ENCODE measurements around the gene PFN1.

The PFN1 gene

GRCh38 chr17:4901108-4901647, 47.2 kb downstream of the PFN1 start:
- H3K4me3 ChIP-seq (replicated peaks; ENCODE audit: low read depth, low read length): no peak overlapping the region
- DNase-seq (ENCODE audit: extremely low read depth, low read depth): no peak
- TF ChIP-seq CTCF (IDR thresholded peaks at IDR 0.05; ENCODE audit: low read depth, low read length, missing control alignments): no peak

DNA sequence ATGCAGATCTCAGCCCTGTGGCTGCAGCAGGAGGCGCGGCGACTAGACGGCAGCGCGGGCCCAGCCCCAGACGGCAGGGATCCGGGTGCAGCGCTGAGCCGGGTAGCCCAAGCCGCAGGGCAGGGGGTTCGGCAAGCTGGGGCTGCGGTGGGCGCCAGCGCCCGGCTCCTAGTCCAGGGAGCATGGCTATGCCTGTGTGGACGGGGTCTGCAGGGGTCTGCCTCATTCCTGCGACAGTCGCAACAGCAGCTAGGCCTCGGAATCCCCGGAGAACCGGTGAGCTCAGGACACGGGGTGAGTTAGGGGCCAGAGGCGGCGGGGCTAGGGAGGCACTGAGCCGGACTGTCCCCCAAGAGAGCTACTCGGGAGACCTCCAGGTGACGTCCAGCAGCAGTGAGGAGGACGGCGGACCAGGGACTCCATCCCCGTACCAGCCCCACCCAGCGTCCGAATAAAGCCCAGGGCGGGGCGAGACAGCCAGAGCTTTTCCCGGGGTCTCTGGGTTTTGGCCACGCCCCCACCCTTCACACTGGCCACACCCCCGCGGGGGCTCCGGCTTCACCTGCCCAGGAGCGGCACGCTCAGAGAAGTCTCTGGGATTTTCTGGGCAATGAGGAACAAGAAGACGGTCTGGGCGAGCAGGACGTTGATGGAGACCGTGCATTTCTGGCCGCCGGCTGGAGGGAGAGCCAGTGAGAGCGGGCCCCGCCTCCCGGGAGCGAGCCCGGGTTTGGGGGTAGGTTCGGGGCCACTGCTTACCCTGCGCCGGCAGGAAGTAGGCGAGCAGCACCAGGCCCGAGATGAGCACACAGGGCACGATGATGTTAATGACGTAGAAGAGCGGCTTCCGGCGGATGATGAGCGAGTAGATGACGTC, 47.9 kb downstream of the PFN1 start:
- no peak overlapping the region for H3K4me3 ChIP-seq (replicated peaks; ENCODE audit: low read depth, low read length)
- TF ChIP-seq CTCF (IDR thresholded peaks at IDR 0.05; ENCODE audit: low read depth, low read length, missing control alignments): no peak
- DNase-seq (ENCODE audit: extremely low read depth, low read depth): no peak

- peak; percentile 51 for DNase-seq (ENCODE audit: extremely low read depth, low read depth)
- peak within 1 kb of the TSS; percentile 19 for H3K4me3 ChIP-seq (replicated peaks; ENCODE audit: low read depth, low read length)
- no peak for TF ChIP-seq CTCF (IDR thresholded peaks at IDR 0.05; ENCODE audit: low read depth, low read length, missing control alignments)
Measured at GRCh38 chr17:4899341-4900230, 48.7 kb downstream of the PFN1 start, which contains the start of gene C17orf107. C17orf107 (plus strand) TSS chr17:4899536; CDS start chr17:4899763, 227 bp downstream.

DNA sequence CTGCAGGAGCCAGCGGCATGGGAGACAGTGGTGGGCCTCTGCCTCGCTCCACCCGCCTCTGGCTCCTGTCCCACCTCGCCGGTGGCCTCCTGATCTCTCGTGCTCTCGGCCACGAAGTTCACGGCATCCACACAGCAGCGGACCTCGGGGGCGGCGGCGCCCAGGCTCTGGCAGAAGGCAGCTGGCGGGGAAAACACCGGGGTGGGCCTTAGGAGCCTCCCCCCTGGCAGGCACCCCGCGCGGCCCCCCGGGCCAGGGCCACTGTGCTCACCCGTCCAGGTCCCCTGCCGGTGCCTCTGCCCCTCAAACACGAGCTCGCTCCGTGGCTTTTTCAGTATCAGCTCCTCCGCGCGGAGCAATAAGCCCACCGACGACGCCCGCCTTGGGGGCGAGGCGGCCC, 49.4 kb downstream of the PFN1 start:
- no peak for DNase-seq (ENCODE audit: extremely low read depth, low read depth)

GRCh38 chr17:4898351-4898750, 50.0 kb downstream of the PFN1 start:
- no peak for TF ChIP-seq CTCF (IDR thresholded peaks at IDR 0.05; ENCODE audit: low read depth, low read length, missing control alignments)
- DNase-seq (ENCODE audit: extremely low read depth, low read depth): no peak
- H3K4me3 ChIP-seq (replicated peaks; ENCODE audit: low read depth, low read length): no peak overlapping the region

More for the DNA sequence above, 49.4 kb downstream of the PFN1 start:
- peak overlapping the region; percentile 19 for H3K4me3 ChIP-seq (replicated peaks; ENCODE audit: low read depth, low read length)
- TF ChIP-seq CTCF (IDR thresholded peaks at IDR 0.05; ENCODE audit: low read depth, low read length, missing control alignments): no peak

DNA sequence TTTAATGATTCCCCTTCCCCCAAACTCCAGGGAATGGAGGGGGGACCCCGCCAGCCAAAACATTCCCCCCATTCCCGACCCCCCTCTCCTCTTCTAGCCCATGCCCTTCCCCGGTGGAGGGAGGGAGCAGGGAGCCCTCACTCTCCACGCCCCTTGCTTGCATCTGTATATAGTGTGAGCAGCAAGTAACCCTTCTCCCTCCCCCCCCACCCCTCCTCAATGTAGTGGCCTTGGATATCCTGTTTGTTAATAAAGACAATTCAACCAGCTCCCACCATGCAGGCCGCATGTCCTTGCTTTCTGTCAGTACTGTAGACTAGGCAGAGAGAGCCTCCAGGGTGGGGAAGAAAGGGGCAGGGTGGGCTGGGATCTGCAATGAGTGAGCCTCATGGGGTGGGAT, 50.5 kb downstream of the PFN1 start:
- DNase-seq (ENCODE audit: extremely low read depth, low read depth): no peak
- TF ChIP-seq CTCF (IDR thresholded peaks at IDR 0.05; ENCODE audit: low read depth, low read length, missing control alignments): no peak
- H3K4me3 ChIP-seq (replicated peaks; ENCODE audit: low read depth, low read length): no peak overlapping the region
